Activated T-cell treated with anti-CD3 and anti-CD28 coated beads, Interleukin-2, amount 50 U/mL, for 48 hours (primary cell): ENCODE measurements around the gene WDR20.

Experiments used
- DNase-seq, 2 experiments: peaks; one replicate each; pipeline ENCODE4 v3.0.0-alpha.2; 2020

WDR20 gene

GRCh38 chr14:102201353-102201738 lies 61.6 kb downstream of the WDR20 start:
- DNase-seq, result peak; percentile 36 to 39

GRCh38 chr14:102201776-102202175 lies 62.1 kb downstream of the WDR20 start:
- DNase-seq, result no peak

- DNase-seq, result no peak
Measured at GRCh38 chr14:102202944-102203343, 63.2 kb downstream of the WDR20 start.

GRCh38 chr14:102203382-102203781 lies 63.7 kb downstream of the WDR20 start:
- DNase-seq, result no peak

GRCh38 chr14:102205560-102205959 lies 65.9 kb downstream of the WDR20 start:
- DNase-seq, result no peak

- DNase-seq, result no peak
Measured at GRCh38 chr14:102206918-102207317, 67.2 kb downstream of the WDR20 start.

- DNase-seq, result no peak
Measured at GRCh38 chr14:102207831-102208365, 68.2 kb downstream of the WDR20 start.

GRCh38 chr14:102208741-102209140 lies 69.0 kb downstream of the WDR20 start:
- DNase-seq, result no peak

- DNase-seq, result no peak
Measured at GRCh38 chr14:102209224-102209966, 69.7 kb downstream of the WDR20 start.

GRCh38 chr14:102210421-102211042 lies 70.8 kb downstream of the WDR20 start:
- DNase-seq, result no peak

GRCh38 chr14:102211240-102211639 lies 71.5 kb downstream of the WDR20 start:
- no peak for DNase-seq

- DNase-seq, result no peak
Measured at GRCh38 chr14:102212356-102212755, 72.7 kb downstream of the WDR20 start.

GRCh38 chr14:102212845-102213244 lies 73.1 kb downstream of the WDR20 start:
- DNase-seq, result no peak

- DNase-seq, result no peak
Measured at GRCh38 chr14:102213470-102213869, 73.8 kb downstream of the WDR20 start.

GRCh38 chr14:102213984-102214658 lies 74.4 kb downstream of the WDR20 start:
- DNase-seq, result no peak

GRCh38 chr14:102215071-102215470 lies 75.4 kb downstream of the WDR20 start:
- no peak for DNase-seq

- DNase-seq, result no peak
Measured at GRCh38 chr14:102215576-102216250, 76.0 kb downstream of the WDR20 start.

- DNase-seq, result no peak
Measured at GRCh38 chr14:102217399-102217798, 77.7 kb downstream of the WDR20 start.

GRCh38 chr14:102217987-102218421 lies 78.3 kb downstream of the WDR20 start:
- no peak for DNase-seq

GRCh38 chr14:102218688-102219087 lies 79.0 kb downstream of the WDR20 start:
- DNase-seq, result no peak

GRCh38 chr14:102219316-102219715 lies 79.6 kb downstream of the WDR20 start:
- DNase-seq, result no peak

GRCh38 chr14:102220031-102220430 lies 80.3 kb downstream of the WDR20 start:
- no peak for DNase-seq

- DNase-seq, result peak in 1 of 2 experiments; percentile 28
Measured at GRCh38 chr14:102221026-102221425, 81.3 kb downstream of the WDR20 start.
